Left renal cortex interstitium (tissue), 4 donors: ENCODE results near the gene EIF2D. TPM values are rescaled to one million over a fixed set of nuclear protein-coding genes. Genes with fewer than 3 reads are reported as not detected.

Experiments used
- DNase-seq, 4 donors: peaks; one replicate each; pipeline ENCODE4 v3.0.0-alpha.2; 2013; ENCODE audit warnings: low read depth in 4 of 4, low spot score in 2 of 4, missing footprints in 1 of 4
- polyA plus RNA-seq, 4 donors: library from polyadenylated mRNA; unstranded; fragments of 120-200 nt; gene quantifications; one replicate each; pipeline ENCODE4 v1.2.1, GENCODE V29; 2013; ENCODE audit not compliant: insufficient read length in 4 of 4

Gene EIF2D
- polyA plus RNA-seq, 4 donors = 80.7 to 90.1 (median 84.0) TPM

DNA sequence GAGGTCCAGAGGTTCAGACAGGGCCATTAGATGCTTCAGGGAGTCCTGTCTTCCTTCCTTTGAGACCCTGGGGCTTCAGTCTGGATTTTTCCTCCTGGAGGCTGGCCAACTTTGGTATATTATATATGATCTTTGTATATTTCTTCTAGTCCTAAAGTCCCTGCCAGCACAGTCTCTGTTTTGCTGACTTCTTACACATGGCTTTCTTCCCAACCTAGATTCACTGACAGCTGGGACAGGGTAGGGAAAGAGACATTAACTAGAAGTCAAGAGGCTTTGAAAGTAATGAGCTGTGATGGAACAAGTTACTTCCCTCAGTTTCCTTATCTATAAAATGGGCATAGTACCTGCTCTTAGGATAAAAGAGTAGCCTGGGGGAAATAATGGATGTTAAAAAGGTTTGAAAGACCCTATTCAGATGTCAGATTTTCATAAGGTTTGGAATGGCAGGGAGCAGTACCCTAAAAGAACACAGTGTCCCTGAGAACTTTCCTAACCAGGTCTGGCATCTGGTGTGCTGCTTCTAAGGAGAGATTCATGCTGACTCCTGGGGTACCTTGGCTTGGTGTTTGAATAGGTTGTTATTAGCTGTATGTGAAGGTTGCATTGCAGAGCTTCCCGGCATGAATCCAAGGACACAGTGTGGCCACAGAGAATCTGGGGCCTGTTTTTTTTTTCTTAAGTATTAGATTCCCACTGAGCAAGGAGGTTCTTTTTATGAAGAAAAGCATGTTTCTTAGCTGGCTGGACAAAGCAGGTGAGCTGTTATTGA lies 57.4 kb downstream of the EIF2D start:
- no peak for DNase-seq

DNA sequence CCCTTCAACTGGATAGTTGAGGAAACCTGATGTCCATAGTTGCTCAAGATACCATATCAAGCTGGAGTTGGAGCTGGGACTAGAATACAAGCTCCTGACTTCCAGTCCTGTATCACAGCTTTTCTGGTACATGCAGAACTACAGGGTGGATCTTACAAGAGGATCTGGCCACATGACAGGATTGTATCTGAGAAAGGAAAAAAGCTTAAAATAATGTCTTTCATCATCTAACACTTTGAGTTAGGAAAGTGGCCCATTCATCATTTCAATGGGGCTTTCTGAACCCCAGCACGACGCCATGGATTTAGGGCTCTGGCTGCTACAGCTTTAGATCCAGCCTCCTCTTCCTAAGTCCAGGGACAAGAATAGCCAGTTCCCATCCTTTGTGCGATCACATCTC lies 58.1 kb downstream of the EIF2D start:
- no peak for DNase-seq

DNA sequence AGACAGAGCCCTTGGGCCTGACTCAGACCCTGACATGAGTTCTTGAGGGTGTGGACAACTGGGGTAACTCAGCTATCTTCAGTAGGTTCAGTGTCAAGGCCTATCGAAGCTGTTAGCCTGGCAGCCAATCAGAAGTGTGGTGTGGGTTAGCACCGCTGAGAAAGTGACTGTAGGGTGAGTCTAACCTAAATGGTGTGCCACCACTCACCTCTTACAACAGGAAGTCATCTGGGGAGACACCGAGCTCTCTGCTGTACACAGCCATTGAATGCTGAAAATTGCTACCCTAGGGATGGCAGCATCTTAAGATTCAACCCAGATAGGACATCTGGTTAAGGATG lies 60.3 kb downstream of the EIF2D start:
- DNase-seq = no peak

DNA sequence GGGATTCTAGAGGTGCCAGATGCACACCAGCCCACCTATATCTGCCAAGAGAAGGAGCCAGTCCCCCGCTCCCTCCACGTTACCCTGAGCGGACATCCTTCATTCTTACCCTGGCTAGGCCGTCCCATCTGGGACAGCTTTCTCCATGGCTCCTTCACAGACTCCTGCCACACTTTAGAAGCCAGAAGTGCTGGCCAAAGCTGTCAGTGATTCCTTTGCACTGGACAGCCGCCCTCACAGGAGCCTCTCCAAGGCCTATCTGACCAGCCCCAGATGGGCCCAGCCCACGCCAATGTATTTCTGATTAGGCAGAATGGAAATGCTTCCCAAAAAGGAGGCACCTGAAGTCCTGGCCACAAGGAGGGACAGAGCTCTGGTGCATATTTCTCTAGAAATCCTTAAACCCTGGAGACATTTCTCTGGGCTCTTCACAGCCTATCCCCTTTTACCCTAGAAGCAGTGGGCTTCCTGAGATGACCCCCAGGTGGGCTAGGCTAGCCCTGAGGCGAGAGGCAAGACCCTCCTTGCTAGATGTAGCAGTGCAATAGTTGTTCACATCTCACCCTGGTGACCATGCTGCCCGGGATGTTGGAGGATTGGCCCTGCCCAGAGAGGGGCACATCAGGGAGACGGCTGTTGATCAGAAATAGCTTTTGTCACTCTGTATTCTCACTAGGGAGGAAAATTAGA lies 60.8 kb downstream of the EIF2D start:
- no peak for DNase-seq

DNA sequence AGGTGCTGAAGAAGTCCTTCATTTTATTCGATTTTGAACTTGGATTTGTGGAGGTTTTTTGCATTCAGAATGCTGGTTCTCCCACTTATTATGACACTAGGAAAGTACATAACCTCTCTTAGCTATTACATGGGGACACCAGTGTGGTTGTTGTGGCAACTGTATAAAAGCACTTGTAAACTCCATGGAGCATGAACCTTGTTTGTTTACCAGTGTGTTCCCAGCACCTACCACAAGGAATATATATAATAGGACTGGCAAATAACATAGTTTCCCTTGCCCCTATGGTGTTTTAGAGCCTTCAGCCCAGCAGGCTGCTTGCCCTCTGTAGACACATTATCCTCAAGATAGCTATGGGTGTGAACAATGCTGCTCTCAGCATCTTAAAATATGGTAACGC lies 61.8 kb downstream of the EIF2D start:
- DNase-seq = no peak

DNA sequence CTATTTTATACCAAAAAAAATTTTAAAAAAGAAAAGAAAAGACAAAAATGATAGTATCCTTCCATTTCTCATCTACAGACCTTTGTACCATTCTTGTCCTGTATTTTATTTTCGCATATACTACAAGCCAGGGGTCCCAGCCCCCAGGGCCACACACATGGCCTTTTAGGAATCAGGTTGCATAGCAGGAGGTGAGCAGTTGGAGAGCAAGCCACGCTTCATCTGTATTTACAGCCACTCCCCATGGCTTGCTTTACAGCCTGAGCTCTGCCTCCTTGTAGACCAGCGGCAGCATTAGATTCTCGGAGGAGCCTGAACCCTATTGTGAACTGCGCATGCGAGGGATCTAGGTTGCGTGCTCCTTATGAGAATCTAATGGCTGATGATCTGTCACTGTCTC lies 65.2 kb downstream of the EIF2D start:
- DNase-seq = no peak

DNA sequence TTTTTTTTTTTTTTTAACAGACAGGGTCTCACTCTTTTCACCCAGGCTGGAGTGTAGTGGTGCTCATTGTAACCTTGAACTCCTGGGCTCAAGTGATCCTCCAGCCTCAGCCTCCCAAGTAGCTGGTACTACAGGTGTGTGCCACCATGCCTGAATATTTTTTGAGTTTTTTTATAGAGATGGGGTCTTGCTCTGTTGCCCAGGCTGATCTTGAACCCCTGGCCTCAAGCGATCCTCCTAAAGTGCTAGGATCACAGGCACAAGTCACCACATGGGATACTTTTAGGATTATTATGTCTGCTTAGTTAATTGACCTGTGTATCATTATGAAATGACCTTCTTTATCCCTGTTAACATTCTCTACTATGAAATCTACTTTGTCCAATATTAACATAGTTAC lies 66.9 kb downstream of the EIF2D start:
- no peak for DNase-seq

DNA sequence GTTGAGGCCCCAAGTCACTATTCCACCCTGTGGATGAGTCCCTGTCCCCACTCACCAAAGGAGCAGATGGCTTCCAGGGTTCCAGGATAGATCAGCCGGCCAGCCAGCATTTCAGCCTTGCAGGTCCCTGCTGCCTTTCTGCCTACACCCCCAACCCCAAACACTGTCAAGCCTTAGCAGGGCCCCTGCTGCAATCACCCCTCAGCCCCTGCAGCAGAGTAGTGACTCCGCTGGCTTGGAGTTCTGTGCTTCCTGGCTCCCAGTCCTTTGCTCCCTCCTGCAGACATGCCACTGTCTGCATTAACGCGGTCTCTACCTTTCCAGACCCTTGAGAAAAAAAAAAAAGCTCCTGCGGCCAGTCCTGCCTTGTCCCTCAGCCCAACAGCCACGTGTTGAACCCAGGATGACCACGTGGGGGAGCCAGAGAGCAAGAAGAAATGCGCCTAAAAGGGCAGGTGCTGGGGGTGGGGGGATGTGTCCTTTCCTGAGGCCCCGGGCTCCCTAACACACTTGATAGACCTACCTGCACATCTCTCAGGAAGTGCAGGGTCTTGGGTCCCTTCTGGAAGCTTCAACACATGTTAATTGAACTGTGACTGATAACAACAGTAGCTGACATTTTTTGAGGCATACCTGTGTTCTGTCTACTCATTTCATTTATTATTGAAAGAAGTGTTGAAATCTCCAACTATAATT lies 67.6 kb downstream of the EIF2D start:
- peak in 1 of 4 donors; percentile 61 for DNase-seq

Other genes starting within 250 kb of the EIF2D start
- 1 to 10 TPM; 4.8 to 5.9 (median 4.9) TPM for gene IKBKE, start 142.0 kb downstream of the EIF2D start, polyA plus RNA-seq
- gene RASSF5, start 104.9 kb downstream of the EIF2D start, polyA plus RNA-seq = 1 to 10 TPM; 4.6 to 6.6 (median 4.9) TPM
- 1 to 10 TPM; 8.1 to 9.3 (median 8.6) TPM for gene DYRK3, start 23.1 kb upstream of the EIF2D start, polyA plus RNA-seq
- gene MAPKAPK2, start 72.4 kb upstream of the EIF2D start, polyA plus RNA-seq = 10 to 100 TPM; 72.2 to 80.4 (median 76.6) TPM
- gene IL19, start 158.3 kb upstream of the EIF2D start, polyA plus RNA-seq = 1 to 10 TPM in 1 of 4 donors, under 1 TPM in 3; 0.51 to 1.0 (median 0.68) TPM
- gene IL10, start 160.0 kb upstream of the EIF2D start, polyA plus RNA-seq = under 1 TPM in 3 of 4 donors, not detected in 1; 0.14 to 0.28 (median 0.14) TPM